ENCODE results near the gene TANGO2. TPM values are rescaled to one million over a fixed set of nuclear protein-coding genes. Genes with fewer than 3 reads are reported as not detected.

TANGO2 gene
- total and polyA plus RNA-seq, 9 of the 15 experiments (the other 6 are each of a cell fraction or from before 2014, with no cell fraction given), result 15.5 to 94.9 (median 70.1) TPM

- TF ChIP-seq ARID3A (IDR thresholded peaks at IDR 0.05; ENCODE audit: borderline replicate concordance, low read depth, low read length) (peak; percentile 5), ZNF449 (CRISPR knock-in tag; IDR thresholded peaks at IDR 0.05) (peak; percentile 56; the same call in 1 of the 2 replicates), HSF4 (CRISPR knock-in tag; IDR thresholded peaks at IDR 0.05; ENCODE audit: borderline replicate concordance) (no peak), STAT5B (CRISPR knock-in tag; IDR thresholded peaks at IDR 0.05) (no peak), POLR2A (conservative IDR thresholded peaks at IDR 0.05) (no peak), ZBTB12 (CRISPR knock-in tag; IDR thresholded peaks at IDR 0.05) (peak; percentile 15; the same call in 1 of the 2 replicates), MTA1 (IDR thresholded peaks at IDR 0.05; ENCODE audit: borderline replicate concordance) (no peak), KDM2B (CRISPR knock-in tag; IDR thresholded peaks at IDR 0.05) (peak; percentile 97), BRCA1 (IDR thresholded peaks at IDR 0.05) (no peak), BRCA1 (CRISPR knock-in tag; IDR thresholded peaks at IDR 0.05) (no peak), ZNF668 (CRISPR knock-in tag; IDR thresholded peaks at IDR 0.05) (peak; percentile 67; the same call in 1 of the 2 replicates), MYBL2 (IDR thresholded peaks at IDR 0.05; ENCODE audit: low read depth) (no peak), MYBL2 (CRISPR knock-in tag; IDR thresholded peaks at IDR 0.05; ENCODE audit: borderline replicate concordance) (no peak), MTA2 (IDR thresholded peaks at IDR 0.05; ENCODE audit: low read depth) (no peak), POLR2B (IDR thresholded peaks at IDR 0.05; ENCODE audit: low read depth, partially characterized antibody) (no peak)
These were observed 579 bp downstream of the TANGO2 start (continued) for GRCh38 chr22:20021196-20022181.

Measured in K562 (cell line).